IMR-90 (cell line): ENCODE results near the gene MSS51.
A peak's percentile ranks its signal among the peaks of the same experiment; 100 is the strongest.

Source experiments
- BHLHE40 ChIP-seq: fragments of 150-350 bp; IDR thresholded peaks from 2 replicates; pipeline ENCODE4 v1.6.1; 2016; ENCODE audit warnings: mild to moderate bottlenecking, low read depth, low read length
- CEBPB ChIP-seq: IDR thresholded peaks from 2 replicates; pipeline ENCODE4 v1.6.1; 2012; ENCODE audit warnings: low read depth, low read length, improper control_type of control experiment
- CTCF ChIP-seq: conservative IDR thresholded peaks from 2 replicates; pipeline ENCODE4 v1.5.1; 2012; ENCODE audit warnings: mild to moderate bottlenecking, low read depth, low read length, improper control_type of control experiment
- ELK1 ChIP-seq: fragments of 150-350 bp; IDR thresholded peaks from 2 replicates; pipeline ENCODE4 v1.6.1; 2016; ENCODE audit warnings: low read depth, mild to moderate bottlenecking, low read length, moderate library complexity, borderline replicate concordance
- FOS ChIP-seq: fragments of 150-350 bp; IDR thresholded peaks from 2 replicates; pipeline ENCODE4 v1.6.1; 2016; ENCODE audit warnings: low read depth, low read length
- MXI1 ChIP-seq: IDR thresholded peaks from 2 replicates; pipeline ENCODE4 v1.6.1; 2012; ENCODE audit warnings: low read depth, mild to moderate bottlenecking, low read length, moderate library complexity, borderline replicate concordance
- POLR2A ChIP-seq: IDR thresholded peaks from 2 replicates; pipeline ENCODE4 v1.6.1; 2012; ENCODE audit warnings: mild to moderate bottlenecking, low read depth, low read length
- RAD21 ChIP-seq: IDR thresholded peaks from 2 replicates; pipeline ENCODE4 v1.6.1; 2012; ENCODE audit warnings: low read length, improper control_type of control experiment
- RCOR1 ChIP-seq: IDR thresholded peaks from 2 replicates; pipeline ENCODE4 v1.6.1; 2012; ENCODE audit warnings: mild to moderate bottlenecking, low read length, improper control_type of control experiment; ENCODE audit not compliant: insufficient replicate concordance
- RFX5 ChIP-seq: IDR thresholded peaks from 2 replicates; pipeline ENCODE4 v1.8.0; 2012; ENCODE audit warnings: low read depth, mild to moderate bottlenecking, low read length, moderate library complexity

DNA sequence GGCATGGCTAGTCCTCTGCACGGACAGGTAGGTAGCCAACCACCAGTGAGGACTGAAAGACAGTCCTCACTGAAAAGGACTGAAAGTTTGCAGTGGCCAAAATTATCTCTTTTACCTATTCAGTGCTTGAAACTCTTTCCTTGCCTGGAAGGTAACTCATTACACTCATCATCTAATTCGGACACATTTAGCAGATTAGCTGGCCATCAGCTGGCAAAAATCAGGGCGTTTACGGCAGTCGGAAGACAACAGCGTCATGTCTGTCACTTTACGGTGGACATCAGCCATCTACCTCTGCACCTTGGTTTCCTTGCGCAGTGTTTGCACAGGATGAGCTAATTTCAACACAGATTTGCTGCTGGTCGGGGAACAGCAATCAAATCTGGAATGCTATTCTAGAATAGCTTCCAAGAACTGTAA is 20.2 kb downstream of the MSS51 start:
- TF ChIP-seq CTCF (no peak), CEBPB (0 out of 2 replicates have a peak, but pooled peaks have one; percentile 9), BHLHE40 (no peak), POLR2A (no peak), RCOR1 (no peak), ELK1 (no peak), MXI1 (no peak), RAD21 (no peak), FOS (no peak), RFX5 (no peak)
